ENCODE measurements around the gene AVEN.
A peak's percentile ranks its signal among the peaks of the same experiment; 100 is the strongest.

The AVEN gene

GRCh38 chr15:34038871-34039789 is at the start of gene AVEN:
TSS of gene AVEN (minus strand) at chr15:34039204. CDS start at chr15:34039046, 158 bp downstream.
- no peak for TF ChIP-seq CTCF (IDR thresholded peaks at IDR 0.05; ENCODE audit: low read depth, low read length, missing control alignments)
- DNase-seq (ENCODE audit: extremely low read depth, low read depth), result no peak

GRCh38 chr15:34085746-34086145 is 46.7 kb upstream of the AVEN start:
- DNase-seq (ENCODE audit: extremely low read depth, low read depth), result peak; percentile 26
- no peak for TF ChIP-seq CTCF (IDR thresholded peaks at IDR 0.05; ENCODE audit: low read depth, low read length, missing control alignments)
- no peak overlapping the region for H3K4me3 ChIP-seq (replicated peaks; ENCODE audit: low read depth, low read length)

More at GRCh38 chr15:34038871-34039789, at the start of gene AVEN:
- H3K4me3 ChIP-seq (replicated peaks; ENCODE audit: low read depth, low read length), result peak within 1 kb of the TSS; percentile 76

- H3K4me3 ChIP-seq (replicated peaks; ENCODE audit: low read depth, low read length), result no peak overlapping the region
- peak; percentile 40 for DNase-seq (ENCODE audit: extremely low read depth, low read depth)
- no peak for TF ChIP-seq CTCF (IDR thresholded peaks at IDR 0.05; ENCODE audit: low read depth, low read length, missing control alignments)
Observed at GRCh38 chr15:34084086-34084485, 45.1 kb upstream of the AVEN start.

GRCh38 chr15:34079904-34080303 is 40.9 kb upstream of the AVEN start:
- DNase-seq (ENCODE audit: extremely low read depth, low read depth), result no peak
- no peak for TF ChIP-seq CTCF (IDR thresholded peaks at IDR 0.05; ENCODE audit: low read depth, low read length, missing control alignments)
- no peak overlapping the region for H3K4me3 ChIP-seq (replicated peaks; ENCODE audit: low read depth, low read length)

GRCh38 chr15:34078900-34079299 is 39.9 kb upstream of the AVEN start:
- DNase-seq (ENCODE audit: extremely low read depth, low read depth), result no peak
- no peak for TF ChIP-seq CTCF (IDR thresholded peaks at IDR 0.05; ENCODE audit: low read depth, low read length, missing control alignments)
- H3K4me3 ChIP-seq (replicated peaks; ENCODE audit: low read depth, low read length), result no peak overlapping the region

GRCh38 chr15:34076785-34077184 is 37.8 kb upstream of the AVEN start:
- no peak for TF ChIP-seq CTCF (IDR thresholded peaks at IDR 0.05; ENCODE audit: low read depth, low read length, missing control alignments)
- no peak for DNase-seq (ENCODE audit: extremely low read depth, low read depth)
- no peak overlapping the region for H3K4me3 ChIP-seq (replicated peaks; ENCODE audit: low read depth, low read length)

Data from HFF-Myc (cell line).